SK-N-SH (cell line): ENCODE results near the gene HBA2.
"Not testable (repeated sequence)": the region's sequence is repeated elsewhere in the genome, so short reads cannot be mapped to it uniquely, and the experiment has no call there.

Experiments
- ELF1 ChIP-seq: IDR thresholded peaks from 2 replicates; pipeline ENCODE4 v1.4.0; 2012
- EP300 ChIP-seq, 2 experiments: IDR thresholded peaks; 2 replicates each; pipeline versions ENCODE4 v1.4.0 to v1.6.1; 2012; ENCODE audit warnings: borderline replicate concordance in 1 of 2, low read depth in 1 of 2, low read length in 1 of 2
- EZH2phosphoT487 ChIP-seq: fragments of 200-600 bp; sonication (generic); IDR thresholded peaks from 2 replicates; pipeline ENCODE4 v1.6.1; 2017; ENCODE audit warnings: low read depth, mixed run types, mild to moderate bottlenecking, antibody characterized with exemption, moderate library complexity, borderline replicate concordance
- GABPA ChIP-seq: IDR thresholded peaks from 2 replicates; pipeline ENCODE4 v1.4.0; 2012; ENCODE audit warnings: low read depth, mild to moderate bottlenecking
- NFIC ChIP-seq: IDR thresholded peaks from 2 replicates; pipeline ENCODE4 v1.4.0; 2012; ENCODE audit warnings: borderline replicate concordance
- NRF1 ChIP-seq: IDR thresholded peaks from 2 replicates; pipeline ENCODE4 v1.6.1; 2012; ENCODE audit warnings: low read depth, mild to moderate bottlenecking, low read length
- POLR2AphosphoS5 ChIP-seq: IDR thresholded peaks from 2 replicates; pipeline ENCODE4 v1.6.1; 2012; ENCODE audit warnings: low read depth, low read length
- RAD21 ChIP-seq: IDR thresholded peaks from 2 replicates; pipeline ENCODE4 v1.6.1; 2012; ENCODE audit warnings: mild to moderate bottlenecking, low read length
- RXRA ChIP-seq: IDR thresholded peaks from 2 replicates; pipeline ENCODE4 v1.4.0; 2012; ENCODE audit warnings: low read depth, mild to moderate bottlenecking, borderline replicate concordance
- YY1 ChIP-seq: IDR thresholded peaks from 2 replicates; pipeline ENCODE4 v1.4.0; 2012; ENCODE audit warnings: low read depth, mild to moderate bottlenecking
- TF ChIP-seq, protein P1 (sequence below): fragments of 200-600 bp; sonication (generic); IDR thresholded peaks from 2 replicates; pipeline ENCODE4 v1.6.1; 2017; ENCODE audit warnings: antibody characterized with exemption, mild to moderate bottlenecking, moderate library complexity

DNA sequence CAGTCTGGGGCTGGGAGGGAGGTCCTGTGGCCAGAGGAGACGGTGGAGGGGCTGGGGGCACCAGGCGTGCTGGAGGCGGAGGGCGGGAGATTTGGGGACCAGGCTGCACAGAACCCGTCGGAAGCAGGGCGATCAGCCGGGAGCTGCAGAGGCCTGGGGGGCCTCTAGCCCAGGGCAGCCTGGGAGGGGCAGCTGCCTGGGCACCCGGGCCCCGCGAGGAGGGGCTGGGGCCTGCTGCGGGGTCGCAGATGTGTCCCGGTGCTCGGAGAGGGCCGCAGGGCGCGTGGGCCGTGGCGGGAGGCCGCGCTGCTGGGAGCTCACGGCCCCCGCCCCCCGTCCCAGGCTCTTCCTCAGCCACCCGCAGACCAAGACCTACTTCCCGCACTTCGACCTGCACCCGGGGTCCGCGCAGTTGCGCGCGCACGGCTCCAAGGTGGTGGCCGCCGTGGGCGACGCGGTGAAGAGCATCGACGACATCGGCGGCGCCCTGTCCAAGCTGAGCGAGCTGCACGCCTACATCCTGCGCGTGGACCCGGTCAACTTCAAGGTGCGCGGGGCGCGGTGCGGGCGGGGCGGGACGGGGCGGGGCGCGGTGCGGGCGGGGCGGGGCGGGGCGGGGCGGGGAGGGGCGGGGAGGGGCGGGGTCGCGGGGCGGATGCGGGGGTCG is 19.0 kb upstream of the HBA2 start:
- not testable (repeated sequence) for TF ChIP-seq EZH2phosphoT487; YY1; POLR2AphosphoS5; ELF1; EP300 (IDR thresholded peaks at IDR 0.05; ENCODE audit: borderline replicate concordance in 1 of 2, low read depth in 1 of 2, low read length in 1 of 2); GABPA; NFIC; RXRA; RAD21; NRF1
- TF ChIP-seq, protein P1, sequence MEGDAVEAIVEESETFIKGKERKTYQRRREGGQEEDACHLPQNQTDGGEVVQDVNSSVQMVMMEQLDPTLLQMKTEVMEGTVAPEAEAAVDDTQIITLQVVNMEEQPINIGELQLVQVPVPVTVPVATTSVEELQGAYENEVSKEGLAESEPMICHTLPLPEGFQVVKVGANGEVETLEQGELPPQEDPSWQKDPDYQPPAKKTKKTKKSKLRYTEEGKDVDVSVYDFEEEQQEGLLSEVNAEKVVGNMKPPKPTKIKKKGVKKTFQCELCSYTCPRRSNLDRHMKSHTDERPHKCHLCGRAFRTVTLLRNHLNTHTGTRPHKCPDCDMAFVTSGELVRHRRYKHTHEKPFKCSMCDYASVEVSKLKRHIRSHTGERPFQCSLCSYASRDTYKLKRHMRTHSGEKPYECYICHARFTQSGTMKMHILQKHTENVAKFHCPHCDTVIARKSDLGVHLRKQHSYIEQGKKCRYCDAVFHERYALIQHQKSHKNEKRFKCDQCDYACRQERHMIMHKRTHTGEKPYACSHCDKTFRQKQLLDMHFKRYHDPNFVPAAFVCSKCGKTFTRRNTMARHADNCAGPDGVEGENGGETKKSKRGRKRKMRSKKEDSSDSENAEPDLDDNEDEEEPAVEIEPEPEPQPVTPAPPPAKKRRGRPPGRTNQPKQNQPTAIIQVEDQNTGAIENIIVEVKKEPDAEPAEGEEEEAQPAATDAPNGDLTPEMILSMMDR = not testable (repeated sequence)
